ENCODE measurements around the gene PTPRB. TPM values are rescaled to one million over a fixed set of nuclear protein-coding genes. Genes with fewer than 3 reads are reported as not detected.

PTPRB gene
- total and polyA plus RNA-seq, 2 of the 4 experiments (the other 2 are of a cell fraction) = 4.1 to 6.5 TPM

DNA sequence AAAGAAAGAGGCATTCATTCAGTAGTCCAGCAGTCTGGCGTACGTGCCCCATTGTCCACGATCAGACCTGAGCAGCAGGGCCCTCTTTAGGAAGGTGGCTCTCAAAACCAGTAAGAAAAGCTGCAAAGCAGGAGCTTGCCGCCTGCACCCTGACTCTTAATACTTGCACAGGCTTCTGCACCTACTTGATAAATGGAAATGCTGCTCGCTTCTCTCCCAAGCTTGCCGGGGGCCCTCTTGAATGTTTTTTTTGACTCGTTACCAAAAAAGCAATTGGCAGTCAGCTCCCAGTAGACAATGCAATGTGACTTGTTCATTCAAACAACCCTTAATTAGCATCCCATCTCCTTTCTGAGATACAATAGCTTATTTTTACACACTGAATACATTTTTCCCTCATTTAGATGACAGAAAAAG is 27.2 kb upstream of the PTPRB start:
- H3K9ac ChIP-seq (ENCODE audit: low read depth, low read length) = no peak overlapping the region
- H4K91ac ChIP-seq (ENCODE audit: insufficient read depth, low read depth, low read length) = no peak overlapping the region
- H2BK120ac ChIP-seq (ENCODE audit: low read depth, low read length) = no peak overlapping the region
- ChIA-PET CTCF (no interaction called here), POLR2A (ENCODE audit: unreplicated experiment) (no interaction called here)
- H2BK15ac ChIP-seq (ENCODE audit: low read depth, low read length) = no peak overlapping the region
- no peak overlapping the region for H3K27ac ChIP-seq (ENCODE audit: insufficient read depth, low read length)
- intact Hi-C loops (cut with micrococcal nuclease) = no loop called here
- no peak overlapping the region for H2AK9ac ChIP-seq (replicated peaks; ENCODE audit: low read depth, low read length, poor library complexity)
- no peaks in the 10 kb centered on the region for H3K79me1 ChIP-seq (ENCODE audit: low read depth in 1 of 2, low read length in 2 of 2)
- DNase-seq = no peak
- H3K9me3 ChIP-seq (ENCODE audit: control insufficient read depth, insufficient read depth, low read length) = no peaks in the 10 kb centered on the region
- H3K4me2 ChIP-seq (ENCODE audit: low read depth, low read length) = no peak overlapping the region
- TF ChIP-seq MXI1 (IDR thresholded peaks at IDR 0.05; ENCODE audit: borderline replicate concordance, low read depth, low read length) = no peak
- no peak for TF ChIP-seq MAFK (IDR thresholded peaks at IDR 0.05; ENCODE audit: low read depth, low read length)
- TF ChIP-seq CTCF (conservative IDR thresholded peaks at IDR 0.05; ENCODE audit: low read depth, low read length) = no peak
- no peak for TF ChIP-seq FOS (IDR thresholded peaks at IDR 0.05; ENCODE audit: low read depth, low read length)
- no peak for TF ChIP-seq CEBPB (IDR thresholded peaks at IDR 0.05; ENCODE audit: low read depth, low read length)
- no peak for TF ChIP-seq USF2 (IDR thresholded peaks at IDR 0.05; ENCODE audit: low read depth, low read length)
- TF ChIP-seq RCOR1 (IDR thresholded peaks at IDR 0.05; ENCODE audit: insufficient replicate concordance, low read length) = no peak
- TF ChIP-seq RAD21 (IDR thresholded peaks at IDR 0.05; ENCODE audit: low read length) = no peak
- TF ChIP-seq ELK1 (IDR thresholded peaks at IDR 0.05; ENCODE audit: borderline replicate concordance, low read depth, low read length) = no peak
- TF ChIP-seq RFX5 (IDR thresholded peaks at IDR 0.05; ENCODE audit: low read depth, low read length) = no peak
- TF ChIP-seq BHLHE40 (IDR thresholded peaks at IDR 0.05; ENCODE audit: low read depth, low read length) = no peak
- no peak for TF ChIP-seq SMC3 (IDR thresholded peaks at IDR 0.05; ENCODE audit: low read depth, low read length)
- no peak for TF ChIP-seq MAZ (IDR thresholded peaks at IDR 0.05; ENCODE audit: borderline replicate concordance, low read depth, low read length)
- TF ChIP-seq NFE2L2 (IDR thresholded peaks at IDR 0.05; ENCODE audit: low read depth, low read length) = no peak
- TF ChIP-seq CHD1 (IDR thresholded peaks at IDR 0.05; ENCODE audit: low read depth, low read length) = no peak
- TF ChIP-seq POLR2A (IDR thresholded peaks at IDR 0.05; ENCODE audit: low read depth, low read length) = no peak
- H3K23ac ChIP-seq (ENCODE audit: low read depth, low read length) = no peak overlapping the region
- no peaks in the 10 kb centered on the region for H3K27me3 ChIP-seq (ENCODE audit: control insufficient read depth, insufficient read depth, low read length)
- peak overlapping the region; percentile 5 for H2AFZ ChIP-seq (replicated peaks; ENCODE audit: low read length, poor library complexity)
- H4K8ac ChIP-seq (ENCODE audit: low read depth in 2 of 2, low read length in 2 of 2) = no peak overlapping the region
- H3K4me3 ChIP-seq (ENCODE audit: insufficient read depth, low read depth, low read length) = no peak overlapping the region
- no peak overlapping the region for H3K56ac ChIP-seq (ENCODE audit: extremely low read depth, insufficient read depth, low read length)
- no peak overlapping the region for H4K5ac ChIP-seq (ENCODE audit: low read depth, low read length)
- 61% methylated on average over 5 of the region's 7 CpGs; no CpG with 5 or more reads in 1 of the 2 experiments for WGBS, 2 experiments (ENCODE audit: extremely low coverage in 2 of 2, insufficient read length in 1 of 2)
- no peaks in the 10 kb centered on the region for H3K36me3 ChIP-seq (ENCODE audit: control insufficient read depth, insufficient read depth, low read length)
- no peak for ATAC-seq (ENCODE audit: low read depth)
- H3K4ac ChIP-seq (ENCODE audit: low read depth, low read length) = no peak overlapping the region
- dilution Hi-C loops (cut with HindIII; ENCODE audit: low sequenced_read_pairs, unreplicated experiment) = no loop called here
- no TSS peak for BruUV-seq (replicated peaks)
- no peaks in the 10 kb centered on the region for H4K20me1 ChIP-seq (ENCODE audit: insufficient read depth, low read length)
- H3K14ac ChIP-seq (replicated peaks; ENCODE audit: low read depth, low read length) = no peak overlapping the region
- H3K4me1 ChIP-seq (ENCODE audit: control insufficient read depth, insufficient read depth, low read length) = no peaks in the 10 kb centered on the region
- H3K9me1 ChIP-seq (ENCODE audit: insufficient read depth, low read length) = no peaks in the 10 kb centered on the region
- no peak overlapping the region for H3K18ac ChIP-seq (ENCODE audit: low read depth, low read length)
- in situ Hi-C loops (cut with MboI; ENCODE audit: low sequenced_read_pairs) = no loop called here
- H2BK20ac ChIP-seq (ENCODE audit: low read depth, low read length) = no peak overlapping the region
- no peak overlapping the region for H2AK5ac ChIP-seq (ENCODE audit: low read depth, low read length)
- H2BK5ac ChIP-seq (ENCODE audit: low read depth, low read length, poor library complexity, severe bottlenecking) = no peak overlapping the region
